NOMO-1 treated with dmso at 0.1 percent for 144 hours (cell line): Measurements from ENCODE around the gene PLGRKT.
"Not testable (repeated sequence)": the region's sequence is repeated elsewhere in the genome, so short reads cannot be mapped to it uniquely, and the experiment has no call there.

ENCODE experiments used
- DNase-seq: peaks from one replicate; lab custom pipeline; 2025; ENCODE audit not compliant: unreplicated experiment; lab: John Stamatoyannopoulos, UW

PLGRKT gene

DNA sequence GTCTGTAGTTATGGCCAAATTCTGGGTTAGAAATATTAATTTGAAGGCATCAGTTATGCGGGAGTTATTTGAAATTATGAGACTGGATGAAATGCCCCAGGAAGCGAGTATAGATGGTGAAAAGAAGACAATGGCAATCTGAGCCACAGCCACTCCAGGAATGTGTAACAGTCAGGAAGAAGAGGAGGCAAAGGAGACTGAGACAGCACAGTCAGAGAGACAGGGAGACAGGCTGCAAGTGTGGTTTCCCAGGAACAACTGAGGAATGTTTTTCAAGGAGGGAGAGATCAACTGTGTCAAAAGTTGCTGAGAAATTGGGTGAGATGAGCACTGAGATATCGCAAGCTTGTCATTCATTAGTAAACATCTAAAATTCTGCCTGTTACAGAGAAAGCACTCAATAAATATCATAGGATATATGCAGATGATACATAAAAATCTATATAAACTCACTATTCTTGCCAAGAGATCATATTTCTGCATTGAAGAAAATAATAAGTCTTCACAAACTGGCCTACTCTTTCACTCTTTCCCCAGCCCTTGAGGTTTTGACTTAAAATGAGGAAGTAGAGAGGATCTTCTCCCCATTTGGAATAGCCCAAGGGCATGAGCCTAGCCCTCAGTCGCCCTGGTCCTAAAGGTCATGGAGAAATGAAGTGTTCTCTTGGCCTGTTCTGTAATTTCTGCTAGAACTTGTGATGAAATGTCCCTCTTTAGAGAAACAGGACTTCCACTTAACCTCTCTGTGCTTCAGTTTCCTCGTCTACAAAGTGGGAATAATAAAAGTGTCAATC, 49.5 kb downstream of the PLGRKT start:
- no peak for DNase-seq

GRCh38 chr9:5384436-5384835, 53.3 kb downstream of the PLGRKT start:
- DNase-seq, result no peak

- no peak for DNase-seq
These were observed 55.2 kb downstream of the PLGRKT start for GRCh38 chr9:5382479-5382878.

DNA sequence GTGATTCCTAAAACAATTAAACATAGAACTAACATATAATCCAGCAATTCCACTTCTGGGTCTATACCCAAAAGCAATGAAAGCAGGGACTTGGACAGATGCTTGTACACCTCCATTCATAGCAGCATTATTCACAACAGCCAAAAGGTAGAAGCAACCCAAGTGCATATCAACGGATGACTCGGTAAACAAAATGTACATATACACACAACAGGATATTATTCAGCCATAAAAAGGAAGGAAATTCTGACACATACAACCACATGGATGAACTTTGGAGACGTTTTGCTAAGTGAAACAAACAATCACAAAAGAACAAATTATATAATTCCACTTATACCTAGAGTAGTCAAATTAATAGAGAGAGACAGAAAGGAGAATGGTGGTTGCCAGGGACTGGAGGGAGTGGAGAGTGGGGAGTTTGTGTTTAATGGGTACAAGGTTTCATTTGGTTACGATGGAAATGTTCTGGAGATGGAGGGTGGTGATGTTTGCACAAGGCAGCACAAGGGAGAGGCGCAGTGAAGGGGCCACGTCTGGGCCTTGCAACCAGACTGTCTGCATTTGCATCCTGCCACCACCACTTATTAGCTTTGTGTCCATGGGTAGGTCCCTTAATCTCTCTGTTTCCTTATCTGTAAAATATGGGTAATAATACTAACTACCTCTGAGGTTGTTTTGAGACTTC, 61.8 kb downstream of the PLGRKT start:
- no peak for DNase-seq

DNA sequence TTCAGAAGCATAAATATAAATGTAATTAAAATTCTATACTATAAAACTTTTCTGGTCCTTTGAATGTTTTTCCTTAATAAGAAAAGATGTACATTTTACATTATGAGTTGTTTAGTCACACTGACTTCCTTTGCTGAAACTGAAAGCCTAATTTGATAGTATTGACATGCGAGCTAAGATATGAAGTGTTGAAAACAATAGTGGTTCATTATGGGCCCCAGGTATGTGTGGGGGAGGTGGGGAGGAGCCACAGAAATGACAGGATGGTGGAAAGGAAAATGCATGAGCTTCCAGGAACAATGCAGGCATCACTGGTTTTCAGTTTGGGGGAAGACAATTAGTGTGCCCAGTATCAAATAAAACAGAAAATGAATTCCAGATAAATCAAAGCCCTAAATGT, 62.6 kb downstream of the PLGRKT start:
- no peak for DNase-seq

DNA sequence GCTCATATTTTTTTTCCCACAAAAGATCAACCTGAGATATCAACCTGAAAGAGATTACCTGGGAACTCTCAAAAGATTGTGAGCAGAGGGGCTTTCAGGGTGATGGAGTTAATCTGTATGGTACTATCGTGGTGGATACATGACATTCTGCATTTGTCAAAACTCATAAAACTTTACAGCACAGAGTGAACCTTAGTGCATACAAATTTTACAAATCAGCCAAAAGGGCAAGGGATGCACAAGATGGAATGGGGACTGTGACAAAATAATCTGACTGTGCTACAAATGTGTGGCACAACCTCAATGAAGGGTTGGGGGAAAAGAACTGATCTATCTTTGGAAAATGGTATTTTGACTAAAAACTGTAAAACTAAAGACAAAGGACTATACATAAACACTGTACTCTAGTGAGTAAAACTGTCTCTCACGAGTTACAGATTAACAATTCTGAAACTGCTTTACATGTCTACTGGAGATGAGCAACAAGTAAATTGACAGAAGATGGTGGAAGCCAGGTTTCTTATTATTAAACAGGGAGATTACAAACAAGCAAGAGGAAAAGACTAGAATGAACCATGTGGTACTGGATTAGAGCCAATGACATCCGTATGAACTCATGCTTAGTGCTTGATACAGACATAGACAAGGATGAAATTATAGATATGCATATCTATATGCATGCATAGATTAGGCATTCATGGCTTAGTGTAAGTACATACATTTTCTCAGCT, 73.3 kb downstream of the PLGRKT start:
- DNase-seq, result no peak

DNA sequence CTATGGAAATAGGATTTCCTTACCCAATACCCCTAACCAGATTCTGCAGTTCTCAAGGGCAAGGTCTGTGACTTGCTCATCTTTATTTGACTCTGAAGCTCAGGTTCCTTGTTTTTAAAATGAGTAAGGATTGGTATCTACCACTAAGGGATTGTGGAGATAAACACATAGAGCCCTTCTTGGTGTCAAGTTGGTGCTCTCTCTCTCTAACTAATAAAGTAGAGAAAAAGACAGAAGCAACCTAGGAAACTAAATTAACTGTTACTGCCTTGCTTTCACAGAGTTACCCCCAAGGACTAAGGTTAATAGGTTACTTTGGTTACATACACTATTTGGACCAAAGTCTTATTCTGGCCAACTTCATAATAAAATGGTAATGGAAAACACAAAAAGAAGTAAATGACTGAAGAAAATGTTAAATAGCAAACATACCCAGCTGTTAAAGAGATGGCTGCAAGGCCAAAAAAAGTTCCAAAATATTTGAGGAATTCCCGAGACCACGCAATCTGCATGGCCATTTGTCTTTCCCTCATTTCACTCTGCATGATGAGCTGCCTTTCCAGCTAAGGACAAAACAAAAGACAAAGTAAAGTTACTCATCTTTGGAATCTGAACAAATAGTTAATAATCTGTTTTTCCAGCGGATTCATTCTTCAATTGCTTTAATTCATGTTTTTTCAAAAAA, 76.3 kb downstream of the PLGRKT start:
- no peak for DNase-seq

DNA sequence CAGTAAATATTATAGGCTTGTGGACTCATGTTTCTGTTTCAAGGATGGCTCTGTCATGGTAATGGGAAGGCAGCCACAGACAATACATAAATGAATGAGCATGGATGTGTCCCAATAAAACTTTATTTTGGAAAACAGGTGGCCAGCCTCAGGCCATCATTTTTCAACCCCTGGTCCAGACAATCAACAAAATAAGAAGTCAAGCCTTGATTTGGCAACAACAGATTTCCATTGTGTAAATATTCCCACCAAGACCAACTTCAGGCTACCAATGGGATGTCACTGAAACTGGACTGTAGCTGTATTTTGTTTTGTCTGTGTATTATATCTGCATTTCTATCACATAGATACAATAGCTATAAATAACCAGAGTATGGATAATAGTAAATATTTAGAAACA, 77.4 kb downstream of the PLGRKT start:
- DNase-seq, result no peak

DNA sequence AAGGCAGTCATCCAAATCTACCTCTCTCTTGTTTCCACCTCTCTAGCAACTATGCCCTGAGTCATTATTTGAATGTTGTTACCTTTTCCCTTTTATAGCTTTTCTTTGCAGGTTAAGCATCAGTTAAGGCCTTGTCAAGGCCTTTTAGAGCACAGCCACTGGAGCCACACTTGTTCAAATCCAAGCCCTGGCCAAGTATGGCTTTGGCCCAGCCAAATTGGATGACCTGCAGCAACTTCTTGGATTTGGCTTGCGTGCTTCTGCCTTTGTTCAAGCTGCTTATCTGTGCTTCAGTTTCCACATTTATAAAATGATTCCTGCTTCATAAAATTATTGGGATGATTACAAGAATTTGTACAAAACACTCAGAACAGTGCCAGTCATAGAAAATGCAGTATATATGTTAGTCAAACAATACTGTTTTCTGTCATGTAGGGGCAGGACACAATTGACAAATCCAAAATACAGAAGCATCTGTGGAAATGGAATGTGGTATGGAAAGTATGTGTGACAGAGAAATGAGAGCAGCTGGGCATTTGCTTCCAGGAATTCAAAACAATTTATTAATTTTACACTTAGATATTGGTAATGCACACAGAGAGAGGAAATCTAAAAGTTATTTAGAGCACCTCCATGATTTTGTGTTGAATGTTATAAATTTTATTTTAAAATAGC, 80.2 kb downstream of the PLGRKT start:
- DNase-seq, result no peak

DNA sequence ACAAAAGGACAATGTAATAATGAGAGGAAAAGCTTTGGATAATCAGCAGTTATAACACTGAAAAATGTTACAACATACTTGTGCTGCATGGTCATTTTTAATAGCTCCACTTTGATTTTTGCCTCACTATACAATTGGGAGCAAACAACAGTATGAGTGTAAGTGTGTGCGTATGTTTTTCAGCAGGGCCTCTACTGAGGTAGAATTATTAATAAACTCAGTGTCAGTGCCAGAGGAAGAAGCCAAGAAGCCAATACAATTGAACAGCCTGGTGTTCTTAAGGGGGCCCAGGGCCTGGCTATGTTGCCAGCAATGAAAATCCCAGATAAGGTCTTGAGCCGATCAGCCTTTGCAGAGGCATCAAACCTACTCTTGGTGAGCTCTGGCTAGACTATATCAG, 81.9 kb downstream of the PLGRKT start:
- no peak for DNase-seq

GRCh38 chr9:5355226-5355625, 82.5 kb downstream of the PLGRKT start:
- DNase-seq, result no peak

- no peak for DNase-seq
These were observed 83.5 kb downstream of the PLGRKT start for GRCh38 chr9:5354184-5354583.

- no peak for DNase-seq
These were observed 85.0 kb downstream of the PLGRKT start for GRCh38 chr9:5352637-5353248.

- not testable (repeated sequence) for DNase-seq
These were observed 98.4 kb downstream of the PLGRKT start, which contains the start of gene RLN1 for GRCh38 chr9:5338992-5339981. Gene RLN1, minus strand, starts transcription at chr9:5339876. Its CDS starts 130 bp downstream, at chr9:5339746.

- DNase-seq, result no peak
These were observed 101.0 kb downstream of the PLGRKT start for GRCh38 chr9:5336688-5337087.

- not testable (repeated sequence) for DNase-seq
These were observed 106.4 kb downstream of the PLGRKT start for GRCh38 chr9:5331276-5331675.

- DNase-seq, result no peak
These were observed 110.7 kb downstream of the PLGRKT start for GRCh38 chr9:5326893-5327548.

GRCh38 chr9:5326187-5326586, 111.5 kb downstream of the PLGRKT start:
- DNase-seq, result no peak
